ENCODE data around the gene GPC6. TPM values are rescaled to one million over a fixed set of nuclear protein-coding genes. Genes with fewer than 3 reads are reported as not detected.

The GPC6 gene
- total and polyA plus RNA-seq, 2 donors (not counting 3 experiments of a cell fraction or from before 2014, with no cell fraction given): 0.01 TPM; not detected in 1

- DNase-seq (ENCODE audit: low read depth, low spot score): no peak
- Histone ChIP-seq H3K79me2 (ENCODE audit: control insufficient read depth, insufficient read depth, low read length) (no peaks in the 10 kb centered on the region), H3K4me3 (replicated peaks in 1 of 3; ENCODE audit: insufficient read depth in 1 of 3, low read depth in 1 of 3, low read length in 3 of 3) (no peak overlapping the region), H3K9me3 (replicated peaks; ENCODE audit: control insufficient read depth, insufficient read depth, low read length) (no peaks in the 10 kb centered on the region), H3K27ac (ENCODE audit: insufficient read depth, low read depth, low read length) (no peak overlapping the region), H2AFZ (ENCODE audit: low read depth, low read length) (no peak overlapping the region), H3K4me1 (ENCODE audit: control insufficient read depth, extremely low read depth, insufficient read depth, low read length) (no peaks in the 10 kb centered on the region), H3K27me3 (ENCODE audit: control insufficient read depth in 2 of 2, insufficient read depth in 2 of 2, low read length in 2 of 2) (no peaks in the 10 kb centered on the region), H3K9me1 (replicated peaks; ENCODE audit: control insufficient read depth, extremely low read depth, insufficient read depth, low read length) (no peaks in the 10 kb centered on the region), H3K4me2 (ENCODE audit: insufficient read depth, low read length) (no peak overlapping the region), H3K36me3 (ENCODE audit: control insufficient read depth in 2 of 2, extremely low read depth in 1 of 2, insufficient read depth in 2 of 2, low read length in 2 of 2) (no peaks in the 10 kb centered on the region), H4K20me1 (replicated peaks; ENCODE audit: control insufficient read depth, extremely low read depth, insufficient read depth, low read length) (no peaks in the 10 kb centered on the region), H3K9ac (replicated peaks; ENCODE audit: extremely low read depth, insufficient read depth, low read length) (no peak overlapping the region)
- dilution Hi-C loops (cut with MboI; ENCODE audit: extremely low pct_ligation_motif_present, low sequenced_read_pairs): no loop called here
- TF ChIP-seq MYC (IDR thresholded peaks at IDR 0.05; ENCODE audit: low read depth, low read length): no peak
- ChIA-PET CTCF (no interaction called here), POLR2A (no interaction called here)
- BruUV-seq (replicated peaks): no TSS peak
- intact Hi-C loops (cut with micrococcal nuclease): no loop called here
- no peak for FAIRE-seq
Observed at GRCh38 chr13:94248454-94249228, 1022.0 kb downstream of the GPC6 start.

- no peaks in the 10 kb centered on the region for H3K27me3 ChIP-seq (ENCODE audit: control insufficient read depth in 2 of 2, insufficient read depth in 2 of 2, low read length in 2 of 2)
- FAIRE-seq: no peak
- no peaks in the 10 kb centered on the region for H3K9me1 ChIP-seq (replicated peaks; ENCODE audit: control insufficient read depth, extremely low read depth, insufficient read depth, low read length)
- H3K36me3 ChIP-seq (ENCODE audit: control insufficient read depth in 2 of 2, extremely low read depth in 1 of 2, insufficient read depth in 2 of 2, low read length in 2 of 2): no peaks in the 10 kb centered on the region
- DNase-seq (ENCODE audit: low read depth, low spot score): no peak
- no peak overlapping the region for H3K4me3 ChIP-seq (replicated peaks in 1 of 3; ENCODE audit: insufficient read depth in 1 of 3, low read depth in 1 of 3, low read length in 3 of 3)
- intact Hi-C loops (cut with micrococcal nuclease): no loop called here
- ChIA-PET CTCF (no interaction called here), POLR2A (no interaction called here)
- no TSS peak for BruUV-seq (replicated peaks)
- dilution Hi-C loops (cut with MboI; ENCODE audit: extremely low pct_ligation_motif_present, low sequenced_read_pairs): no loop called here
- H3K4me2 ChIP-seq (ENCODE audit: insufficient read depth, low read length): no peak overlapping the region
- H3K79me2 ChIP-seq (ENCODE audit: control insufficient read depth, insufficient read depth, low read length): no peaks in the 10 kb centered on the region
- no peak overlapping the region for H3K27ac ChIP-seq (ENCODE audit: insufficient read depth, low read depth, low read length)
- no peaks in the 10 kb centered on the region for H3K4me1 ChIP-seq (ENCODE audit: control insufficient read depth, extremely low read depth, insufficient read depth, low read length)
- H3K9ac ChIP-seq (replicated peaks; ENCODE audit: extremely low read depth, insufficient read depth, low read length): no peak overlapping the region
- no peak overlapping the region for H2AFZ ChIP-seq (ENCODE audit: low read depth, low read length)
- TF ChIP-seq CTCF (IDR thresholded peaks at IDR 0.05; ENCODE audit: extremely low read depth in 1 of 2, insufficient read depth in 1 of 2, low read depth in 1 of 2, low read length in 2 of 2): no peak
- TF ChIP-seq GATA2 (IDR thresholded peaks at IDR 0.05; ENCODE audit: insufficient read depth, insufficient read length, low read depth, low read length): no peak
- TF ChIP-seq POLR2AphosphoS5 (IDR thresholded peaks at IDR 0.05; ENCODE audit: insufficient read depth, low read depth, low read length): no peak
- TF ChIP-seq, protein P1, sequence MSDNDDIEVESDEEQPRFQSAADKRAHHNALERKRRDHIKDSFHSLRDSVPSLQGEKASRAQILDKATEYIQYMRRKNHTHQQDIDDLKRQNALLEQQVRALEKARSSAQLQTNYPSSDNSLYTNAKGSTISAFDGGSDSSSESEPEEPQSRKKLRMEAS (IDR thresholded peaks at IDR 0.05; ENCODE audit: insufficient read depth, insufficient read length): no peak
- no peak for TF ChIP-seq JUN (IDR thresholded peaks at IDR 0.05; ENCODE audit: borderline replicate concordance, insufficient read depth, insufficient read length, low read depth)
- TF ChIP-seq FOS (IDR thresholded peaks at IDR 0.05; ENCODE audit: borderline replicate concordance, insufficient read depth, low read length): no peak
- no peak for TF ChIP-seq MYC (IDR thresholded peaks at IDR 0.05; ENCODE audit: low read depth, low read length)
- H4K20me1 ChIP-seq (replicated peaks; ENCODE audit: control insufficient read depth, extremely low read depth, insufficient read depth, low read length): no peaks in the 10 kb centered on the region
- H3K9me3 ChIP-seq (replicated peaks; ENCODE audit: control insufficient read depth, insufficient read depth, low read length): no peaks in the 10 kb centered on the region
Observed at GRCh38 chr13:94249512-94249911, 1022.9 kb downstream of the GPC6 start.

All from endothelial cell of umbilical vein (primary cell).